Heart right ventricle (tissue), 16 donors: ENCODE results near the gene GRIK4. TPM values are rescaled to one million over a fixed set of nuclear protein-coding genes. Genes with fewer than 3 reads are reported as not detected.
"Not testable (repeated sequence)": the region's sequence is repeated elsewhere in the genome, so short reads cannot be mapped to it uniquely, and the experiment has no call there.

Experiments used
- ATAC-seq, 8 donors: fragments of 200-7000 bp; cut with Tn5 transposase; one replicate each; pipeline ENCODE4 v1.9.1; 2020; ENCODE audit warnings: mild to moderate bottlenecking in 8 of 8, moderate library complexity in 8 of 8, moderate number of reproducible peaks in 1 of 8
- DNase-seq, 2 donors: peaks; one replicate each; pipeline ENCODE4 v3.0.0-alpha.2; 2020
- H3K27ac ChIP-seq, 10 donors: fragments of 200-600 bp; sonication (generic) in 2 of 10; one replicate each; pipeline versions ENCODE4 v1.5.0 to v1.8.0; 2020 to 2022; ENCODE audit warnings: mild to moderate bottlenecking in 3 of 10
- H3K27me3 ChIP-seq, 7 donors: fragments of 200-600 bp; one replicate each; pipeline ENCODE4 v1.8.0; 2021 to 2022; ENCODE audit warnings: mild to moderate bottlenecking in 2 of 7
- H3K36me3 ChIP-seq, 9 donors: fragments of 200-600 bp; sonication (generic) in 1 of 9; one replicate each; pipeline versions ENCODE4 v1.5.0 to v1.8.0; 2020 to 2022; ENCODE audit warnings: mild to moderate bottlenecking in 2 of 9
- H3K4me1 ChIP-seq, 9 donors: fragments of 200-600 bp; sonication (generic) in 1 of 9; one replicate each; pipeline versions ENCODE4 v1.5.0 to v1.8.0; 2020 to 2022; ENCODE audit warnings: mild to moderate bottlenecking in 4 of 9
- H3K4me3 ChIP-seq, 10 donors: fragments of 200-600 bp; sonication (generic) in 2 of 10; one replicate each; pipeline versions ENCODE4 v1.5.0 to v1.8.0; 2020 to 2022; ENCODE audit warnings: mild to moderate bottlenecking in 7 of 10, moderate library complexity in 2 of 10
- H3K9me3 ChIP-seq, 11 donors: fragments of 200-600 bp in 10 of 11; sonication (generic) in 2 of 11; one replicate each; pipeline versions ENCODE4 v1.5.0 to v1.8.0; 2013 to 2022; ENCODE audit warnings: mild to moderate bottlenecking in 2 of 11, control low read depth in 1 of 11, moderate library complexity in 1 of 11
- WGBS, 2 donors: extraction: QIAGEN DNeasy Blood & Tissue Kit; methylation state at CpG; one replicate each; pipeline ENCODE4 v1.1.7; 2013; ENCODE audit warnings: inconsistent platforms in 1 of 2; 5-methylcytosine and 5-hydroxymethylcytosine counted together
- intact Hi-C, 10 donors: fragments of 100-400 bp; cut with DNase I; formaldehyde crosslinking; loops; one replicate each; pipeline versions ENCODE4 v1.11.1 to v1.14.2; 2022
- polyA plus RNA-seq, 2 donors: library from polyadenylated mRNA; stranded (reverse); fragments of 200-250 nt; gene quantifications; one replicate each; pipeline ENCODE4 v1.2.3, GENCODE V29; 2013
- total RNA-seq, 10 donors: library from RNA; stranded (reverse); fragmentation: NEBNext Ultra II Directional in 3 of 10; extraction: Animal tissue kit (Norgen Biotek cat#: 25700) in 3 of 10; gene quantifications; one replicate each; pipeline versions ENCODE4 v1.2.1 to v1.2.4, GENCODE V29; 2021 to 2023
- TF ChIP-seq, protein P1 (sequence below), 9 donors: fragments of 200-600 bp; sonication (generic) in 2 of 9; IDR thresholded peaks; one replicate each; pipeline versions ENCODE4 v1.5.0 to v1.8.0; 2021 to 2022; ENCODE audit warnings: antibody characterized with exemption in 9 of 9, mild to moderate bottlenecking in 5 of 9, moderate library complexity in 1 of 9
- donor health status: Arrhythmogenic right ventricular cardiomyopathy.
- donor health status: ischemic (EF 13 %, LVEDD 7.1; RV severe dilation, severe dysfunction).
- donor health status: healthy with polysubstance abuse.
- donor health status: DM: no; HTN: yes; CAD: no.
- donor health status: DM: no; HTN: no; CAD: no.
- donor health status: ischemic (EF 25% LVEDD 6.9; RV normal size, moderate dysfunction).
- donor health status: ischemic (EF 25% LVEDD 5.7; RV mildly dilated, moderate dysfunction).
- donor health status: healthy.
- donor health status: DM: yes; HTN: yes; CAD: no.
- donor health status: Ischemic cardiomyopathy.
- donor health status: ischemic (EF 35%, LVEDD 5.7; RV mildly dilated, moderate dysfunction).
- donor health status: nonischemic (EF 11% LVEDD 7.7; RV severe dilation, severe dysfunction).
- donor health status: DM: yes; HTN: yes; CAD: no.
- donor health status: PGD.
- donor health status: ischemic (EF 29% LVEDD 5.4; RV normal size, mild dysfunction).
- donor health status: nonischemic (EF 23%, LVEDD 6.1; RV moderate dilation, normal function).

Gene GRIK4
- total and polyA plus RNA-seq, 12 donors = 0.01 to 0.85 (median 0.37) TPM; not detected in 6

DNA sequence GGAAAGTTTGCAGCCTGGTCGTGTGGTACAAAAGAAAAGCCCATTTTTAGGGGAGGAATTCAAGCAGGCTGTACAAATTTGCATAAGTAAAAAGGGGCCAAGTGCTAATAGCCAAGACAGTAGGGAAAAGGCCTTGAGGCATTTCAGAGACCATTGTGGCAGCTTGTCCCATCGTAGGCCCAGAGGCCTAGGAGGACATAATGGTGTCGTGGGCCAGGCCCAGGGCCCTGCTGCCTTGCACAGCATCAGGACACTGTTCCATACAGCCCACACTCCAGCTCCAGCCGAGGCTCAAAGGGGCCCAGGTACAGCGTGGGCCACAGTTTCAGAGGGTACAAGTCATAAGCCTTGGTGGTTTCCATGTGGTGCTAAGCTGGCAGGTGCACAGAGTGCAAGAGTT lies 106.9 kb downstream of the GRIK4 start:
- ATAC-seq (no peak), DNase-seq (no peak)
- no peak overlapping the region for H3K27ac ChIP-seq
- H3K9me3 ChIP-seq = peaks cover 0 to 17% (median 0%) of the 10 kb centered on the region in 11 donors
- peaks cover 0 to 6% (median 0%) of the 10 kb centered on the region in 7 donors for H3K27me3 ChIP-seq
- WGBS, 2 donors = 91 to 93% methylated on average over 5 of the region's 5 CpGs
- TF ChIP-seq, protein P1, sequence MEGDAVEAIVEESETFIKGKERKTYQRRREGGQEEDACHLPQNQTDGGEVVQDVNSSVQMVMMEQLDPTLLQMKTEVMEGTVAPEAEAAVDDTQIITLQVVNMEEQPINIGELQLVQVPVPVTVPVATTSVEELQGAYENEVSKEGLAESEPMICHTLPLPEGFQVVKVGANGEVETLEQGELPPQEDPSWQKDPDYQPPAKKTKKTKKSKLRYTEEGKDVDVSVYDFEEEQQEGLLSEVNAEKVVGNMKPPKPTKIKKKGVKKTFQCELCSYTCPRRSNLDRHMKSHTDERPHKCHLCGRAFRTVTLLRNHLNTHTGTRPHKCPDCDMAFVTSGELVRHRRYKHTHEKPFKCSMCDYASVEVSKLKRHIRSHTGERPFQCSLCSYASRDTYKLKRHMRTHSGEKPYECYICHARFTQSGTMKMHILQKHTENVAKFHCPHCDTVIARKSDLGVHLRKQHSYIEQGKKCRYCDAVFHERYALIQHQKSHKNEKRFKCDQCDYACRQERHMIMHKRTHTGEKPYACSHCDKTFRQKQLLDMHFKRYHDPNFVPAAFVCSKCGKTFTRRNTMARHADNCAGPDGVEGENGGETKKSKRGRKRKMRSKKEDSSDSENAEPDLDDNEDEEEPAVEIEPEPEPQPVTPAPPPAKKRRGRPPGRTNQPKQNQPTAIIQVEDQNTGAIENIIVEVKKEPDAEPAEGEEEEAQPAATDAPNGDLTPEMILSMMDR (IDR thresholded peaks at IDR 0.05) = no peak
- no peak overlapping the region for H3K4me3 ChIP-seq
- intact Hi-C loops = no loop called here
- peaks cover 0 to 9% (median 7%) of the 10 kb centered on the region in 9 donors for H3K4me1 ChIP-seq
- H3K36me3 ChIP-seq = no peaks in the 10 kb centered on the region

DNA sequence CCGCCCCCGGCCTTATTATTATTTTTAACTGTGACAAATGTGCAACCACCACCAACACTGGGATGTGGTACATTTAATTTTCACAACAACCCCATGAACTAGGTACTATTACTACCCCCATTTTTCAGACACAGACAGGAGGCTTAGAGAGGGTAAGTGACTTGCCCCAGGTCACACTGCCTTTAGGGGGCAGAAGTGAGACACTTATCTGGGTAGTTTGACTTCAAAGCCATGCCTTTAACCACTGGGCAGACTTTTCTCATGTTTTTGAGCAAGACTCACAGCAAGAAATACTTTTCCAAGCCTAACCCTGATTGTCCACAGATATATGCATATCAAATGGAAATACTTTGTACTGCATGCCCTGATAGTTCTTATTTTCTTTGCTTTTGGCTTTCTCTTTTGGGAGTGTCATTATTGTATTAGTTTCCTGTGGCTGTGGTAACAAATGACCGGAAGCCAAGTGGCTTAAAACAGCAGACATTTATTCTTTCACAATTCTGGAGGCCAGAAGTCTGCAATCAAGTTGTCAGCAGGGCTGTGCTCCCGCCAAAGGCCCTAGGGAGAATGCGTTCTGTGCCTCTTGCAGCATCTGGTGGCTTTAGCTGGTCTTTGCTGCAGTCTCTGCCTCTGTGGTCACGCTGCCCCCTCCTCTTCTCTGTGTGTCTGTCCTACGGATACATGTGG lies 110.8 kb downstream of the GRIK4 start:
- DNase-seq = no peak

DNA sequence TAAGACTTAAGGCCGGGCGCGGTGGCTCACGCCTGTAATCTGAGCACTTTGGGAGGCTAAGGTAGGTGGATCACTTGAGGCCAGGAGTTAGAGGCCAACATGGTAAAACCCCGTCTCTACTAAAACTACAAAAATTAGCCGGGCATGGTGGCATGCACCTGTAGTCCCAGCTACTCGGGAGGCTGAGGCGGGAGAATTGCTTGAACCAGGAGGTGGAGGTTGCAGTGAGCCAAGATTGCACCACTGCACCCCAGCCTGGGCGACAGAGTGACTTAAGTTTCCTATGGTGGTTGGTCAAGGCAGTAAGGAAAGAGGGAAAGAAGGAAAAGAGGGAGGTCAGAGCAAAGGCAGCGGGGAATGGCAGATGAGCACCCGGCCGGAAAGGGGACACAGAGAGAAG lies 113.4 kb downstream of the GRIK4 start:
- H3K9me3 ChIP-seq, DNase-seq, H3K27me3 ChIP-seq, H3K4me3 ChIP-seq, H3K36me3 ChIP-seq, H3K4me1 ChIP-seq, intact Hi-C loops, H3K27ac ChIP-seq, ATAC-seq: not testable (repeated sequence)
- 97% methylated on average over 12 of the region's 12 CpGs for WGBS, 2 donors

More for the DNA sequence above, 110.8 kb downstream of the GRIK4 start:
- peak in 5 of 8 donors; percentile 17 to 73 (median 41) for ATAC-seq
- intact Hi-C loops = no loop called here
- H3K9me3 ChIP-seq = peaks cover 0 to 17% (median 0%) of the 10 kb centered on the region in 11 donors
- WGBS, 2 donors = 58 to 62% methylated on average over 7 of the region's 7 CpGs
- H3K27me3 ChIP-seq = no peaks in the 10 kb centered on the region
- no peak overlapping the region for H3K4me3 ChIP-seq
- H3K27ac ChIP-seq = no peak overlapping the region
- H3K36me3 ChIP-seq = no peaks in the 10 kb centered on the region
- peaks cover 0 to 9% (median 5%) of the 10 kb centered on the region in 9 donors for H3K4me1 ChIP-seq
- TF ChIP-seq, protein P1 (IDR thresholded peaks at IDR 0.05) = peak in 2 of 9 donors; percentile 7 to 26

DNA sequence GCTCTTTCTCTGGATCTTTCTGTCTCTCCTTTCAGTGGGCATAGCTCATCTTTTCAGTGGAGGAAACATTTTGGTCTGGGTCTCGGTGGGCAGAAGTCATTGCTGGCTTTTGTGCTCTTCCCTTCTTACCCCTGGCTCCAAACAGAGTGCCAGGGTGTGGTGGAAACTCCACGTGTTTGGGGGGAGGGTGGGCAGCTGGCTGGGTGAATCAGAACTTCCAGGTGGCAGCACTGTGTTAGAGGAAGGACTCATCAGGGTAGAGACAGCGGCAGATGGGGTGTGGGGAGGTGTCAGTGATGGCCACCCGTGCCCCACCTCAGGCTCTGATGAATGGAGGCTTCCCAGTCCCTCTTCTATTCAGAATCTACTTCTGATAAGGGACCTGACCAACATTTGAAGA lies 114.0 kb downstream of the GRIK4 start:
- ATAC-seq (no peak), DNase-seq (no peak)
- H3K4me3 ChIP-seq = no peak overlapping the region
- 56 to 67% methylated on average over 4 of the region's 4 CpGs for WGBS, 2 donors
- intact Hi-C loops = no loop called here
- TF ChIP-seq, protein P1 (IDR thresholded peaks at IDR 0.05) = no peak
- H3K9me3 ChIP-seq = no peaks in the 10 kb centered on the region
- no peaks in the 10 kb centered on the region for H3K36me3 ChIP-seq
- peaks cover 0 to 9% (median 0%) of the 10 kb centered on the region in 7 donors for H3K27me3 ChIP-seq
- no peak overlapping the region for H3K27ac ChIP-seq
- peaks cover 0 to 9% (median 5%) of the 10 kb centered on the region in 9 donors for H3K4me1 ChIP-seq

DNA sequence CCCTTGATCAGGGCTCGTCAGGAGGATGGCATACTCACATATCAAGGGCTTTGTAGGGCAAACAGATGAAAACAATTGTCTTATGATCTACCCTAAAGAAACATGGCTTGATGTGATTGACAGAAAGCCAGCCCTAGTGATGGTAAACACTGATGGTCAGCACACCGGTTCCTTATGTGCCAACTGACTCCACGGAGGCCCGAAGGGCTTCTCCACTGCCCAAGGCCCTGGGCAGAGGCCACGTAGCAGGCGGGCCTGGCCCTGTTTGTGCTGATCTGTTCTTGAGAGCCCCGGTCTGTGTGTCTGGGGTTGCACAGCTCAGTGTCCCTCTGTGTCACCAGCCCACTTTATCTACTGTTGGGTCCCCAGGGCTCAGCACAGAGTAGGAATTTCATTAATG lies 115.2 kb downstream of the GRIK4 start:
- intact Hi-C loops = no loop called here
- WGBS, 2 donors = 93 to 95% methylated on average over 7 of the region's 7 CpGs

More for the DNA sequence above, 115.2 kb downstream of the GRIK4 start:
- Histone ChIP-seq H3K36me3 (no peaks in the 10 kb centered on the region), H3K27me3 (peaks cover 0 to 9% (median 0%) of the 10 kb centered on the region in 7 donors), H3K27ac (no peak overlapping the region), H3K9me3 (no peaks in the 10 kb centered on the region), H3K4me3 (no peak overlapping the region), H3K4me1 (peaks cover 0 to 9% (median 5%) of the 10 kb centered on the region in 9 donors)
- no peak for DNase-seq
- ATAC-seq = no peak
- TF ChIP-seq, protein P1 (IDR thresholded peaks at IDR 0.05) = no peak
